Endothelial cell of umbilical vein (primary cell): ENCODE results near the gene PAPPA2. TPM values are rescaled to one million over a fixed set of nuclear protein-coding genes. Genes with fewer than 3 reads are reported as not detected.
"Not testable (repeated sequence)": the region's sequence is repeated elsewhere in the genome, so short reads cannot be mapped to it uniquely, and the experiment has no call there.

ENCODE experiments used
- BruUV-seq: library from RNA; stranded (reverse); fragments of 400-500 nt; replicated peaks from 2 replicates; lab custom pipeline; 2021; lab: Mats Ljungman, UMichigan
- CTCF ChIA-PET: fragments of 300-600, 350-600 bp; sonication (Branson Sonifier 250); formaldehyde crosslinking; loops from one replicate; lab custom pipeline; 2021; ENCODE audit warnings: antibody characterized with exemption, inconsistent platforms; lab: Charles Lee
- POLR2A ChIA-PET: fragments of 300-600, 350-600 bp; sonication (Branson Sonifier 250); formaldehyde crosslinking; loops from one replicate; lab custom pipeline; 2021; ENCODE audit warnings: antibody characterized with exemption, inconsistent platforms; lab: Charles Lee
- DNase-seq: peaks from one replicate; pipeline ENCODE4 v3.0.0-alpha.2; 2011; ENCODE audit warnings: low read depth, low spot score
- FAIRE-seq: peaks from 2 replicates; lab custom pipeline; 2011; peaks lifted over from hg19 to GRCh38; lab: Jason Lieb, UNC
- H2AFZ ChIP-seq: 2 replicates; pipeline ENCODE4 v1.6.0; 2012; ENCODE audit warnings: low read depth, low read length, control low read depth, inconsistent platforms
- H3K27ac ChIP-seq: 2 replicates; pipeline ENCODE4 v1.5.1; 2011; ENCODE audit warnings: low read depth, mild to moderate bottlenecking, control low read depth, low read length, moderate library complexity; ENCODE audit not compliant: insufficient read depth
- H3K27me3 ChIP-seq, 2 experiments: 2 replicates each; pipeline versions ENCODE4 v1.6.0 to v1.6.1; 2011; ENCODE audit warnings: low read length in 2 of 2, mixed read lengths in 1 of 2; ENCODE audit not compliant: control insufficient read depth in 2 of 2, insufficient read depth in 2 of 2
- H3K36me3 ChIP-seq, 2 experiments: 2 replicates in 1 of 2; 3 replicates in 1 of 2; pipeline ENCODE4 v1.5.1; 2011; ENCODE audit warnings: low read length in 2 of 2, mild to moderate bottlenecking in 1 of 2, moderate library complexity in 1 of 2; ENCODE audit not compliant: control insufficient read depth in 2 of 2, insufficient read depth in 2 of 2; ENCODE audit errors: extremely low read depth in 1 of 2
- H3K4me1 ChIP-seq: 3 replicates; pipeline ENCODE4 v1.5.1; 2011; ENCODE audit warnings: mild to moderate bottlenecking, low read length; ENCODE audit not compliant: control insufficient read depth, insufficient read depth; ENCODE audit errors: extremely low read depth
- H3K4me2 ChIP-seq: 2 replicates; pipeline ENCODE4 v1.6.1; 2011; ENCODE audit warnings: low read length, control low read depth, mixed read lengths; ENCODE audit not compliant: insufficient read depth
- H3K4me3 ChIP-seq, 3 experiments: fragments of 200-600 bp in 1 of 3; sonication (generic), shearing (Covaris generic) in 1 of 3; replicated peaks in 1 of 3; 2 replicates each; pipeline ENCODE4 v1.5.1; 2011 to 2016; ENCODE audit warnings: control low read depth in 3 of 3, low read length in 3 of 3, mild to moderate bottlenecking in 2 of 3, inconsistent platforms in 1 of 3, low read depth in 1 of 3, moderate library complexity in 1 of 3; ENCODE audit not compliant: insufficient read depth in 1 of 3
- H3K79me2 ChIP-seq: 2 replicates; pipeline ENCODE4 v1.6.0; 2012; ENCODE audit warnings: low read length, inconsistent platforms; ENCODE audit not compliant: control insufficient read depth, insufficient read depth
- H3K9ac ChIP-seq: replicated peaks from 2 replicates; pipeline ENCODE3; 2011; ENCODE audit warnings: low read length, control low read depth; ENCODE audit not compliant: insufficient read depth; ENCODE audit errors: extremely low read depth
- H3K9me1 ChIP-seq: replicated peaks from 3 replicates; pipeline ENCODE4 v1.6.0; 2011; ENCODE audit warnings: mild to moderate bottlenecking, low read length; ENCODE audit not compliant: control insufficient read depth, insufficient read depth; ENCODE audit errors: extremely low read depth
- H3K9me3 ChIP-seq: replicated peaks from 2 replicates; pipeline ENCODE4 v1.5.1; 2012; ENCODE audit warnings: low read length, inconsistent platforms; ENCODE audit not compliant: control insufficient read depth, insufficient read depth
- H4K20me1 ChIP-seq: replicated peaks from 2 replicates; pipeline ENCODE3; 2011; ENCODE audit warnings: mild to moderate bottlenecking, low read length; ENCODE audit not compliant: control insufficient read depth, insufficient read depth; ENCODE audit errors: extremely low read depth
- CTCF ChIP-seq, 2 donors: IDR thresholded peaks; 1 replicate in 1 of 2; 2 replicates in 1 of 2; pipeline ENCODE4 v1.5.1; 2011; ENCODE audit warnings: low read length in 2 of 2, mild to moderate bottlenecking in 2 of 2, moderate library complexity in 2 of 2, control low read depth in 1 of 2, inconsistent platforms in 1 of 2, low read depth in 1 of 2; ENCODE audit not compliant: insufficient read depth in 1 of 2; ENCODE audit errors: extremely low read depth in 1 of 2
- EZH2 ChIP-seq: IDR thresholded peaks from 2 replicates; pipeline ENCODE4 v1.6.1; 2012; ENCODE audit warnings: borderline replicate concordance, low read depth, mild to moderate bottlenecking, moderate library complexity, low read length, inconsistent platforms; ENCODE audit not compliant: severe bottlenecking
- FOS ChIP-seq: IDR thresholded peaks from 2 replicates; pipeline ENCODE4 v1.6.1; 2011; ENCODE audit warnings: mild to moderate bottlenecking, low read length, moderate library complexity, borderline replicate concordance; ENCODE audit not compliant: insufficient read depth
- GATA2 ChIP-seq: IDR thresholded peaks from 2 replicates; pipeline ENCODE4 v1.7.0; 2011; ENCODE audit warnings: low read depth, mild to moderate bottlenecking, moderate library complexity, mixed read lengths, low read length; ENCODE audit not compliant: insufficient read length, insufficient read depth
- JUN ChIP-seq: IDR thresholded peaks from 2 replicates; pipeline ENCODE4 v1.6.1; 2011; ENCODE audit warnings: borderline replicate concordance, low read depth; ENCODE audit not compliant: insufficient read length, insufficient read depth
- MAX ChIP-seq: IDR thresholded peaks from 2 replicates; pipeline ENCODE4 v1.6.1; 2011; ENCODE audit not compliant: insufficient read depth, insufficient read length
- MYC ChIP-seq: IDR thresholded peaks from one replicate; pipeline ENCODE4 v1.6.1; 2011; ENCODE audit warnings: mild to moderate bottlenecking, low read depth, low read length
- POLR2A ChIP-seq: IDR thresholded peaks from 2 replicates; pipeline ENCODE4 v1.6.1; 2012; ENCODE audit warnings: low read depth, mild to moderate bottlenecking, control low read depth, low read length
- POLR2AphosphoS5 ChIP-seq: IDR thresholded peaks from 2 replicates; pipeline ENCODE4 v1.6.1; 2012; ENCODE audit warnings: low read depth, mild to moderate bottlenecking, control low read depth, low read length, moderate library complexity; ENCODE audit not compliant: insufficient read depth
- dilution Hi-C: fragments of 300-500 bp; cut with MboI; formaldehyde crosslinking; loops from one replicate; pipeline ENCODE4 v1.15.0; 2019; ENCODE audit warnings: low sequenced_read_pairs; ENCODE audit not compliant: extremely low pct_ligation_motif_present
- intact Hi-C: fragments of 100-400 bp; cut with micrococcal nuclease; formaldehyde crosslinking; loops from one replicate; pipeline ENCODE4 v1.10.0; 2022
- polyA plus RNA-seq, 4 experiments: library from polyadenylated mRNA; depleted of rRNA in 3 of 4; stranded (reverse) in 3 of 4; unstranded in 1 of 4; fragments of >200 nt; gene quantifications; 2 replicates each; pipeline versions ENCODE4 v1.2.1 to v1.2.3, GENCODE V29; 2011 to 2012; ENCODE audit warnings: missing spikeins in 1 of 4
- total RNA-seq: library from RNA; stranded (reverse); gene quantifications from 2 replicates; pipeline ENCODE4 v1.2.3, GENCODE V29; 2021

The PAPPA2 gene
- total and polyA plus RNA-seq, 2 donors (not counting 3 experiments of a cell fraction or from before 2014, with no cell fraction given) = not detected

GRCh38 chr1:176628775-176629174 lies 165.8 kb downstream of the PAPPA2 start:
- no peak overlapping the region for H3K9ac ChIP-seq
- DNase-seq = no peak
- H2AFZ ChIP-seq = no peak overlapping the region
- intact Hi-C loops = no loop called here
- H3K9me1 ChIP-seq = no peaks in the 10 kb centered on the region
- ChIA-PET POLR2A (no interaction called here), CTCF (no interaction called here)
- no peak for FAIRE-seq
- TF ChIP-seq JUN = no peak
- TF ChIP-seq POLR2AphosphoS5 = no peak
- no peak for TF ChIP-seq MYC
- no peak for TF ChIP-seq CTCF (IDR thresholded peaks at IDR 0.05; ENCODE audit: extremely low read depth in 1 of 2, insufficient read depth in 1 of 2, low read depth in 1 of 2, low read length in 2 of 2)
- no peak for TF ChIP-seq FOS
- TF ChIP-seq MAX = no peak
- TF ChIP-seq GATA2 = no peak
- no peak for TF ChIP-seq POLR2A
- TF ChIP-seq EZH2 = no peak
- H4K20me1 ChIP-seq = no peaks in the 10 kb centered on the region
- H3K4me1 ChIP-seq = no peaks in the 10 kb centered on the region
- H3K79me2 ChIP-seq = no peaks in the 10 kb centered on the region
- no peaks in the 10 kb centered on the region for H3K36me3 ChIP-seq
- no peak overlapping the region for H3K4me2 ChIP-seq
- H3K4me3 ChIP-seq = no peak overlapping the region
- H3K9me3 ChIP-seq = no peaks in the 10 kb centered on the region
- H3K27ac ChIP-seq = no peak overlapping the region
- dilution Hi-C loops = no loop called here
- no TSS peak for BruUV-seq
- H3K27me3 ChIP-seq = no peaks in the 10 kb centered on the region

GRCh38 chr1:176634733-176635132 lies 171.8 kb downstream of the PAPPA2 start:
- DNase-seq, POLR2A ChIA-PET, H2AFZ ChIP-seq, CTCF ChIA-PET, H3K36me3 ChIP-seq, H3K4me3 ChIP-seq, intact Hi-C loops, H3K9me3 ChIP-seq, H3K27ac ChIP-seq, H3K79me2 ChIP-seq, H3K4me1 ChIP-seq, H4K20me1 ChIP-seq, H3K27me3 ChIP-seq, H3K4me2 ChIP-seq, H3K9me1 ChIP-seq, BruUV-seq, FAIRE-seq, dilution Hi-C loops, H3K9ac ChIP-seq: not testable (repeated sequence)
